CD8-positive, alpha-beta memory T cell (primary cell): ENCODE measurements around the gene RPP30. TPM values are rescaled to one million over a fixed set of nuclear protein-coding genes. Genes with fewer than 3 reads are reported as not detected.

ENCODE experiments used
- CTCF ChIA-PET: fragments of 350-600 bp; sonication (Branson Sonifier 250); formaldehyde crosslinking; loops from one replicate; lab custom pipeline; 2021; ENCODE audit warnings: antibody characterized with exemption; lab: Charles Lee
- POLR2A ChIA-PET: fragments of 350-600 bp; sonication (Branson Sonifier 250); formaldehyde crosslinking; loops from one replicate; lab custom pipeline; 2021; ENCODE audit warnings: antibody characterized with exemption; lab: Charles Lee
- DNase-seq, 5 donors: peaks; one replicate each; pipeline versions ENCODE4 v3.0.0 to v3.0.0-alpha.2; 2020 to 2022; ENCODE audit warnings: mixed read lengths in 1 of 5
- H3K27ac ChIP-seq: one replicate; pipeline ENCODE4 v1.7.0; 2013; ENCODE audit warnings: low read depth, mild to moderate bottlenecking, low read length, moderate library complexity
- H3K27me3 ChIP-seq: 2 replicates; pipeline ENCODE4 v1.7.0; 2013; ENCODE audit warnings: low read length, mild to moderate bottlenecking; ENCODE audit not compliant: insufficient read depth, poor library complexity, severe bottlenecking
- H3K36me3 ChIP-seq: 2 replicates; pipeline ENCODE4 v1.7.0; 2013; ENCODE audit warnings: mild to moderate bottlenecking, low read length, moderate library complexity; ENCODE audit not compliant: insufficient read depth
- H3K4me1 ChIP-seq: 2 replicates; pipeline ENCODE4 v1.7.0; 2013; ENCODE audit warnings: mild to moderate bottlenecking, low read length, moderate library complexity; ENCODE audit not compliant: insufficient read depth
- H3K4me3 ChIP-seq: 2 replicates; pipeline ENCODE4 v1.7.0; 2013; ENCODE audit warnings: mild to moderate bottlenecking, low read length
- H3K9me3 ChIP-seq: 2 replicates; pipeline ENCODE4 v1.7.0; 2013; ENCODE audit warnings: mild to moderate bottlenecking, low read length
- H3K27ac Mint-ChIP-seq, 8 donors: one replicate each; pipeline ENCODE4 v1.8.0; 2020 to 2021; ENCODE audit warnings: mixed read lengths in 8 of 8, mild to moderate bottlenecking in 6 of 8, inconsistent platforms in 3 of 8, moderate library complexity in 3 of 8
- H3K27me3 Mint-ChIP-seq, 2 donors: one replicate each; pipeline ENCODE4 v1.8.0; 2020 to 2021; ENCODE audit warnings: mixed read lengths in 2 of 2, mild to moderate bottlenecking in 1 of 2, moderate library complexity in 1 of 2
- H3K36me3 Mint-ChIP-seq, 3 donors: one replicate each; pipeline ENCODE4 v1.8.0; 2020 to 2021; ENCODE audit warnings: mixed read lengths in 3 of 3, inconsistent platforms in 1 of 3, mild to moderate bottlenecking in 1 of 3
- H3K4me1 Mint-ChIP-seq, 3 donors: one replicate each; pipeline ENCODE4 v1.8.0; 2020 to 2021; ENCODE audit warnings: mixed read lengths in 3 of 3, inconsistent platforms in 1 of 3, mild to moderate bottlenecking in 1 of 3
- H3K4me3 Mint-ChIP-seq, 7 donors: one replicate each; pipeline ENCODE4 v1.8.0; 2020 to 2021; ENCODE audit warnings: mixed read lengths in 7 of 7, mild to moderate bottlenecking in 6 of 7, moderate library complexity in 4 of 7, inconsistent platforms in 2 of 7
- H3K9me3 Mint-ChIP-seq, 5 donors: one replicate each; pipeline ENCODE4 v1.8.0; 2020 to 2022; ENCODE audit warnings: mixed read lengths in 5 of 5, mild to moderate bottlenecking in 3 of 5, moderate library complexity in 2 of 5, inconsistent platforms in 1 of 5
- polyA plus RNA-seq: library from polyadenylated mRNA; unstranded; fragments of 300-500 nt; fragmentation: Illumina TruSeq; gene quantifications from one replicate; pipeline ENCODE4 v1.2.3, GENCODE V29; 2021
- total RNA-seq, 2 experiments: library from RNA; stranded (reverse); gene quantifications; one replicate each; pipeline ENCODE4 v1.2.3, GENCODE V29; 2021

RPP30 gene
- total and polyA plus RNA-seq, 3 experiments from 2014 or later, result 40.3 to 130 (median 123) TPM

DNA sequence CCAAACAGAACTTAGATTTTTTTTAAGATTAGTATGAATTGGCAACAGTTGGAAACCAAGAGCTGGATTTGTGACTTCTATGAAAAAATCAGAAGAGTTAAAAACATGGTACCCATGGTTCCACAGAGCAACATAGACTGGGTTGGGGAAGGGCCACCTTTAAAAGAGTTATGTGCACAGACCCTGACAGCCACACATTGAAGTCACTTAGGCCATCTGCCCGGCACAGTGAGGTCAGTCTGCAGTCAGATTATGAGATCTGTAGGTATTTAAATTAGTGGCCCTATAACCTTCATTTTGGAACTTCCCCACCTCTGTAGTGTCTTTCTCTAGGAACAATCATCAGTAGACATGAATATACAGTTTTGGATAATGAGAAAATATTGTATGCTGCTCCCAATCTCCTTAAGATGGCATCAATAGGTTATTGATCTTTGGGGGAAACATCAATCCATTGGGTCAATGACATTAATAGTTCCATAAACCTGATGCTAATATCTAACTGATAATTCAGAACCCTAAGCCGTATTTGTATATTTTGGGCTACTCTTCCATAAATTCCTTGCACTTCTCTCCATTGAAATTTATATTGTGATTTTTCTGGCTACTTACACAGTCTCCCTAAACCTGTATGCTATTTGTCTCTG is 42.1 kb downstream of the RPP30 start:
- H3K27me3 ChIP-seq, result no peaks in the 10 kb centered on the region
- Mint-ChIP-seq H3K9me3 (no peaks in the 10 kb centered on the region), H3K4me3 (no peak overlapping the region), H3K27ac (no peak overlapping the region), H3K36me3 (no peaks in the 10 kb centered on the region), H3K27me3 (peaks cover 11 to 23% of the 10 kb centered on the region in 2 donors), H3K4me1 (peaks cover 2 to 7% (median 3%) of the 10 kb centered on the region in 3 donors)
- H3K4me1 ChIP-seq, result no peaks in the 10 kb centered on the region
- H3K36me3 ChIP-seq, result no peaks in the 10 kb centered on the region
- POLR2A ChIA-PET, result no interaction called here
- no peak for DNase-seq
- H3K9me3 ChIP-seq, result no peaks in the 10 kb centered on the region
- no peak overlapping the region for H3K4me3 ChIP-seq
- no peak overlapping the region for H3K27ac ChIP-seq
- CTCF ChIA-PET, result no interaction called here

DNA sequence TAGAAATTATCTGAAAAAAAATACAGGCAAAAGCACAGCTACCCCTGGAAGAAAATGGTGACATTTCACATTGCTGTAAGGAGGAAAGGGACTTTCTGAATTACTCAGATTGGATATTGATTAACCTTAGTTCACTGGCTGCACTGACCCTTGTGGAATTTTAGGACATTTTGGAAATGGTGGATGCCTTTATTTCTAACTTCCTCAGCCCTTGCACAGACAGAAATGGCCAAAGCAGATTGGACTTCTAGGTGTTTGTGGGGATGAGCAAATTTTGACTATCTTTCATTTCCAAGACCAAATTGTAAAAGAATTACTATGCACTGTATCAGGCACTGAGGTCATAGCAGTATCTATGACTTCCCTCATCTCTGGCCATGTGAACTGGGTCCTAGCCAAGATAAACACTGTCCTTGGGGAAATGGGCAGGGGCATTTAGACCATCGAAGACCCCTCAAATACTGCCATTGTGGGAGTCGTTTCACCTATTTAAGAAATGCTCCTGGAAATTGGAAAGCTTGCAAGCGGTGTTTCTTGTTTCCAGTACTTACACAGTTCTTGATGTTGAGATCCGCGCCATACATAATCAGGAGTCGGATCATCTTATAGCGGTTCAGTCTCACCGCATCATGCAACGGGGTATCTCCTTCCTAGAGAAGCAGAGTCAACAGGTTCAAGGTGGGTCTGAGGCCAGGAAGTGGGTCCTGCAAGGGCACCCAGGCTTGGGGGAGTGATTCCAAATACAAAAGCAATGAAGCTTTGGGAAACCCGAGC is 43.4 kb downstream of the RPP30 start:
- Histone ChIP-seq H3K27ac (no peak overlapping the region), H3K4me3 (no peak overlapping the region), H3K4me1 (no peaks in the 10 kb centered on the region), H3K27me3 (no peaks in the 10 kb centered on the region), H3K36me3 (no peaks in the 10 kb centered on the region), H3K9me3 (no peaks in the 10 kb centered on the region)
- no peak for DNase-seq
- no peak overlapping the region for H3K4me3 Mint-ChIP-seq
- H3K27me3 Mint-ChIP-seq, result peaks cover 11 to 23% of the 10 kb centered on the region in 2 donors
- POLR2A ChIA-PET, result no interaction called here
- CTCF ChIA-PET, result no interaction called here
- no peaks in the 10 kb centered on the region for H3K9me3 Mint-ChIP-seq
- H3K4me1 Mint-ChIP-seq, result peaks cover 2 to 7% (median 3%) of the 10 kb centered on the region in 3 donors
- H3K27ac Mint-ChIP-seq, result no peak overlapping the region
- H3K36me3 Mint-ChIP-seq, result no peaks in the 10 kb centered on the region

DNA sequence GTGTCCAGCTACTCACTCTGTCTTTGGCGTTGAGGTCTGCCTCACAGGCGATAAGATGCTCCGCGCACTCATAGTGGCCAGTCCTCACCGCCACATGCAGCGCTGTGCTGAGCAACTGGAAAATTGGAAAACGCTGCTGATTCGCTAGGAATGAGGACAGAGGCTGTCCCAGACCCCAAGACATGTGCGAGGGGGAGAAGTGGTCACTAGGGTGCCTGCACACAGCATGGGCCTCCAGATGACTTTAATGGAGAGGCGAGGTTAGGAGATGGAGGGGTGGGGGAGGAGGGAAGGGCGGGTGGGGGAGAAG is 43.9 kb downstream of the RPP30 start:
- Mint-ChIP-seq H3K9me3 (no peaks in the 10 kb centered on the region), H3K27ac (no peak overlapping the region), H3K27me3 (peaks cover 11 to 28% of the 10 kb centered on the region in 2 donors), H3K4me1 (peaks cover 2 to 7% (median 3%) of the 10 kb centered on the region in 3 donors), H3K36me3 (no peaks in the 10 kb centered on the region), H3K4me3 (no peak overlapping the region)
- POLR2A ChIA-PET, result no interaction called here
- H3K9me3 ChIP-seq, result no peaks in the 10 kb centered on the region
- no peaks in the 10 kb centered on the region for H3K27me3 ChIP-seq
- H3K4me1 ChIP-seq, result no peaks in the 10 kb centered on the region
- no peak for DNase-seq
- no peaks in the 10 kb centered on the region for H3K36me3 ChIP-seq
- CTCF ChIA-PET, result no interaction called here
- H3K27ac ChIP-seq, result no peak overlapping the region
- no peak overlapping the region for H3K4me3 ChIP-seq

DNA sequence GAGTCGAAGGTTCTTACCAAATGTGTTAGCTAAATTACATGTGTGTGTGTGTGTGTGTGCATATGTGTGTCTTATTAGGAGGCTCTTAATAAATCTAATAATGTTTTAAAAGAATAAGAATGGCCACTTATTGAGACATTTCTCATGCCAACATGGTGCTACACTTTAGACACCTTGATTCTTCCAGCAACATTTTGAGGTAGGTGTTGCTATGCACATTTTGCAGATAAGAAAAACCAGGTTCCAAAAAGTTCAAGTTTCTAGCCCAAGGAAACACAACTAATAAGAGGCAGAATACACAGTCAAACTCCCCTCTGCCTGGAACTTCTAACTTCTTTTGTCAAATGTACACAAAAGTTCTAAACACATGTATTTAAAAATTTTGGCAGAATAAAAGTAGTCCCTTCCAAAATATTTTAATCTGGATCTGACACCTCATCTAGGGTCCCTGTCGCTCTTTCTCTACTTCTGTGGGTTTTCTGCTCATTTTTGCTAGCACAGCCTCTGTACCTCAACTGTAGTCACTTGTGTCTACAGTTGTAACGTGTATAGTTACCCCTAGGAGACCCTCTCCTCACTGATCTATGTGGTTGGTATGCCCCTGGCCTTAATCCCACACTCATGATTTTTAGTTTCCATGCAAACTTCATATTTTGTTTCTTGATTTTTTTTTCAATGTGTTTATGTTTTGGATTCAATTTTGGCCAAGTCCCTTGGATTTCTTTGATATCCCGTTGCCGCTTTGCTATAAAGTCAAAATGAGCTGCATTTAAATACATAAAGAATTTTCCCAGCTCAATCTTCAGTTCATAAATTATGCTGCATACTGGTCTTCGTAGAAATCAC is 44.8 kb downstream of the RPP30 start:
- Histone ChIP-seq H3K4me1 (no peaks in the 10 kb centered on the region), H3K4me3 (no peak overlapping the region), H3K36me3 (no peaks in the 10 kb centered on the region), H3K27ac (no peak overlapping the region), H3K27me3 (no peaks in the 10 kb centered on the region), H3K9me3 (no peaks in the 10 kb centered on the region)
- no peak overlapping the region for H3K4me3 Mint-ChIP-seq
- DNase-seq, result no peak
- H3K27ac Mint-ChIP-seq, result peak overlapping the region in 1 of 8 donors; percentile 59
- peaks cover 7 to 30% of the 10 kb centered on the region in 2 donors for H3K27me3 Mint-ChIP-seq
- no peaks in the 10 kb centered on the region for H3K36me3 Mint-ChIP-seq
- H3K9me3 Mint-ChIP-seq, result no peaks in the 10 kb centered on the region
- ChIA-PET POLR2A (no interaction called here), CTCF (no interaction called here)
- peaks cover 2 to 6% (median 2%) of the 10 kb centered on the region in 3 donors for H3K4me1 Mint-ChIP-seq

DNA sequence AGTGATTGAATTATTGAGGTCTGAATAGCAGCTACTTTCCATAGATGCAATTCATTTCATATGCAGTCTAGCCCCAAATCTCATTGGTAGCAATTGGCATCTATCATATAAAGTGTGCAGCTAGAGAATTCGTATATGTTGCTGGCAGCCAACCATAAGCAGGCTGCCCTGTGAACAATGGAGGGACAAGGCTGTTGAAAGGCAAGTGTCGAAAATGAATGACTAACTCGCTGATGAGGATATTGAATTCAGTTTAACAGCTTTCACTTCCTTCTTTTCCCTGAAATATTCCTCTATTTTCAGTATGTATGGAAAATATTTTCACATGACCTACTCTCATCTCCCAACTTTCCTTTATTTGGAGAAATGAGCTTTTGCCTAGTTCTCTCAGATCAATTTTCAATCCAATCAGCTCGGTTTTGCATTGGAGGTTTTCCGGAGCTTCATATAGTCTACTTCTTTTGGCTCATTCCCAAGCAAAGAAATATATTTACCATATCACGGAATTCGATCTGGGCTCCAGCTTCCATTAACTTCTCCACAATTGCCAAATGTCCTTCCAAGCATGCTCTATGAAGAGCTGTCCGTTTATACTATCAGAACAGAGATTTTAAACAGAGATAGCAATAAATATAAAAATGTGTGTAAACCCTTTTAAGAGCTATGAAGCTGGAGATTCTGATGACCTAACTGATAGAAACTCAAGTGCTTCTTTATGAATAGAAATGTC is 45.6 kb downstream of the RPP30 start:
- Mint-ChIP-seq H3K27me3 (peaks cover 11 to 36% of the 10 kb centered on the region in 2 donors), H3K4me1 (peaks cover 0 to under 1% (median 0%) of the 10 kb centered on the region in 3 donors), H3K9me3 (no peaks in the 10 kb centered on the region), H3K27ac (no peak overlapping the region), H3K4me3 (no peak overlapping the region), H3K36me3 (no peaks in the 10 kb centered on the region)
- H3K4me3 ChIP-seq, result no peak overlapping the region
- H3K4me1 ChIP-seq, result no peaks in the 10 kb centered on the region
- CTCF ChIA-PET, result no interaction called here
- no peak for DNase-seq
- no peaks in the 10 kb centered on the region for H3K36me3 ChIP-seq
- no peak overlapping the region for H3K27ac ChIP-seq
- POLR2A ChIA-PET, result no interaction called here
- no peaks in the 10 kb centered on the region for H3K9me3 ChIP-seq
- no peaks in the 10 kb centered on the region for H3K27me3 ChIP-seq

DNA sequence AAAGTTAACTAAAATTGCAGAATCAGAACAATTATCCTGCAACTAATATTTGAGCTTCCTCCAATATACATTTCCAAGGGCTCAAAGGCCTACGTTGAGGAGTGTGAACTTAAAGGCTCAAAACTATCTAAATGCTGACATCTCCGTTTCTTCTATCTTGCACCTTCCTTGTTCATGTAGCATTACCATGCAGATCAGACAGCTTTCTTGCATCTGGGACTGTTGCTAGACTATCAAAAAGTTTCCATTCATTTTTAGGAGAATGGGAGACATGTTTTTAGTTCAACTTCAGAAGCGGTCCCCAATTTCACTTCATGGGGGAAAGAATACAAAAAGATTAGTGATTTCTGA is 46.2 kb downstream of the RPP30 start:
- no peaks in the 10 kb centered on the region for H3K36me3 Mint-ChIP-seq
- CTCF ChIA-PET, result no interaction called here

DNA sequence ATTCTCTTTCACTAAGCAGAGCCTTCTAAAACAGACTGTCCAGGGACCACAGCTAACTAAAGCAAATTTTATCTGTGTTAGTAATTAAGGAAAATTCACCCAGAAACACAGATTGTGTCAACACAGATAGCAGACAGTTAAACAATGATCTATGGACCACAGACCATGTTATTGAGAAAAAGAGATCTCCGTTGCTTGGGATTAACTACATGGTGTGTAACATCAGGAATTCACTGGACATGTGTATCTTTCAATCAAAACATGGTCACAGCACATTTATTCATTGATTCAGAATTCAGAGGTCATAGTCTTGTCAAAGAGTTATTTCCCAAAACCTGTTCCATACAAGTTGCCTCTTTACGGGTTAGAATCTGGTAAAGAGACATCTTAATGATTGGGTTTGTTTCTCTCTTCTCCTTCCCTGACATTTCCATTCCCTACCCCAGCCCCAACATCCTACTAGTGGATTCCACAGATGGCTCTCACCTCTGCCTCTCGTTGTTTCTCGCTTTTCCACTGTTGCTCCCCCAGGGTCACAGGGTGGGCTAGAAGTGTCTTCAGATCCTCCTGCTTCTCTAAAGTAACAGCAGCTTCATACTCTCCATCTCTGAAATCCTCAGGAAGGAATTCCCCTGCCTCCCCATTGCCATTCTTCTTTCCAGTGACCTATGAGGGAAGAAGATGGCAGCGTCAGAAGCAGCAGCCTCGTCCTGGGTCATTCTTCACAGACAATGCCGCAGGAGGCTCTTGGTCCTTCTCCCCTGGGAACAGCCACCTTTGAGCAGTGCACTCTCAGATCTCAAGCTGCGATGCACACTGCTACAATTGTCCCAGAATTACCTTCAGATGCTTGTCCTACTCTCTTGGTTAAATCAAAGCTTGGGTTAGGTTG is 48.2 kb downstream of the RPP30 start:
- no peak for DNase-seq
- Mint-ChIP-seq H3K27ac (no peak overlapping the region), H3K27me3 (peaks cover 14 to 48% of the 10 kb centered on the region in 2 donors), H3K4me3 (no peak overlapping the region), H3K9me3 (no peaks in the 10 kb centered on the region), H3K36me3 (no peaks in the 10 kb centered on the region), H3K4me1 (no peaks in the 10 kb centered on the region)
- ChIA-PET CTCF (interaction anchor here (3.5 kb wide), 1 partner anchor 8 kb away, joined by 17 read pairs; no protein-coding TSS in a partner anchor), POLR2A (no interaction called here)
- Histone ChIP-seq H3K27me3 (no peaks in the 10 kb centered on the region), H3K9me3 (no peaks in the 10 kb centered on the region), H3K4me3 (no peak overlapping the region), H3K4me1 (no peaks in the 10 kb centered on the region), H3K36me3 (no peaks in the 10 kb centered on the region), H3K27ac (no peak overlapping the region)

More for the DNA sequence above, 46.2 kb downstream of the RPP30 start:
- H3K4me3 Mint-ChIP-seq, result no peak overlapping the region
- no peak overlapping the region for H3K27ac Mint-ChIP-seq
- DNase-seq, result no peak
- H3K4me1 Mint-ChIP-seq, result no peaks in the 10 kb centered on the region
- H3K27ac ChIP-seq, result no peak overlapping the region
- no peak overlapping the region for H3K4me3 ChIP-seq
- no peaks in the 10 kb centered on the region for H3K36me3 ChIP-seq
- H3K9me3 ChIP-seq, result no peaks in the 10 kb centered on the region
- H3K4me1 ChIP-seq, result no peaks in the 10 kb centered on the region
- no peaks in the 10 kb centered on the region for H3K27me3 ChIP-seq
- H3K9me3 Mint-ChIP-seq, result no peaks in the 10 kb centered on the region
- POLR2A ChIA-PET, result no interaction called here
- H3K27me3 Mint-ChIP-seq, result peaks cover 11 to 41% of the 10 kb centered on the region in 2 donors
